H1 (cell line): ENCODE measurements around the gene TSKU. TPM values are rescaled to one million over a fixed set of nuclear protein-coding genes. Genes with fewer than 3 reads are reported as not detected.

Experiments
- CTCF ChIA-PET: fragments of 300-600 bp; sonication (Branson Sonifier 250); formaldehyde crosslinking; loops from one replicate; lab custom pipeline; 2021; ENCODE audit not compliant: partially characterized antibody; lab: Charles Lee
- POLR2A ChIA-PET: fragments of 300-600 bp; sonication (Branson Sonifier 250); formaldehyde crosslinking; loops from one replicate; lab custom pipeline; 2021; ENCODE audit warnings: inconsistent platforms; ENCODE audit not compliant: partially characterized antibody; lab: Charles Lee
- DNase-seq, 2 experiments: peaks; one replicate each; pipeline versions ENCODE4 v3.0.0 to v3.0.0-alpha.2; 2010 to 2022; ENCODE audit warnings: low spot score in 2 of 2, low read depth in 1 of 2, mixed read lengths in 1 of 2
- FAIRE-seq: peaks from 2 replicates; lab custom pipeline; 2011; peaks lifted over from hg19 to GRCh38; lab: Jason Lieb, UNC
- H2AFZ ChIP-seq: 2 replicates; pipeline ENCODE4 v1.8.1; 2012; ENCODE audit warnings: low read length, inconsistent platforms
- H2AK5ac ChIP-seq: 2 replicates; pipeline ENCODE4 v1.6.1; 2013; ENCODE audit warnings: low read depth, low read length
- H2BK120ac ChIP-seq: replicated peaks from 2 replicates; pipeline ENCODE3; 2013; ENCODE audit warnings: low read depth, low read length, inconsistent platforms
- H2BK12ac ChIP-seq: 2 replicates; pipeline ENCODE4 v1.6.1; 2013; ENCODE audit warnings: low read depth, low read length
- H2BK15ac ChIP-seq: 2 replicates; pipeline ENCODE4 v1.6.1; 2013; ENCODE audit warnings: low read length
- H2BK20ac ChIP-seq: 2 replicates; pipeline ENCODE4 v1.6.1; 2013; ENCODE audit warnings: low read length
- H2BK5ac ChIP-seq: 2 replicates; pipeline ENCODE4 v1.6.1; 2013; ENCODE audit warnings: low read depth, low read length
- H3K14ac ChIP-seq: 2 replicates; pipeline ENCODE4 v1.6.1; 2013; ENCODE audit warnings: inconsistent platforms; ENCODE audit not compliant: insufficient read length
- H3K18ac ChIP-seq: 2 replicates; pipeline ENCODE4 v1.6.1; 2013; ENCODE audit warnings: low read length; ENCODE audit errors: extremely low read depth
- H3K23ac ChIP-seq: 2 replicates; pipeline ENCODE4 v1.6.1; 2013; ENCODE audit warnings: inconsistent platforms; ENCODE audit not compliant: insufficient read length
- H3K23me2 ChIP-seq: 2 replicates; pipeline ENCODE4 v1.6.1; 2013; ENCODE audit warnings: low read depth, low read length
- H3K27ac ChIP-seq: 2 replicates; pipeline ENCODE4 v1.6.1; 2011; ENCODE audit warnings: low read depth, low read length, inconsistent platforms
- H3K27me3 ChIP-seq, 4 experiments: replicated peaks in 1 of 4; 1 replicate in 1 of 4; 2 replicates in 3 of 4; pipeline versions ENCODE4 v1.6.1 to v1.8.1; 2011 to 2013; ENCODE audit warnings: low read length in 3 of 4, mild to moderate bottlenecking in 3 of 4, inconsistent platforms in 2 of 4, mixed read lengths in 2 of 4, moderate library complexity in 1 of 4; ENCODE audit not compliant: control insufficient read depth in 3 of 4, insufficient read depth in 3 of 4; ENCODE audit errors: extremely low read depth in 1 of 4
- H3K36me3 ChIP-seq, 4 experiments: 2 replicates each; pipeline versions ENCODE4 v1.6.1 to v1.8.1; 2011 to 2013; ENCODE audit warnings: mild to moderate bottlenecking in 4 of 4, low read length in 3 of 4, moderate library complexity in 2 of 4, control low read depth in 1 of 4, inconsistent platforms in 1 of 4; ENCODE audit not compliant: insufficient read depth in 4 of 4, control insufficient read depth in 2 of 4
- H3K4ac ChIP-seq: replicated peaks from 2 replicates; pipeline ENCODE3; 2013; ENCODE audit warnings: low read length, low read depth, mixed read lengths, inconsistent platforms; ENCODE audit not compliant: insufficient read length
- H3K4me1 ChIP-seq, 4 experiments: replicated peaks in 1 of 4; 1 replicate in 1 of 4; 2 replicates in 3 of 4; pipeline versions ENCODE4 v1.6.1 to v1.8.1; 2011 to 2013; ENCODE audit warnings: low read length in 3 of 4, inconsistent platforms in 2 of 4, mixed read lengths in 1 of 4; ENCODE audit not compliant: insufficient read depth in 4 of 4, control insufficient read depth in 3 of 4
- H3K4me2 ChIP-seq, 2 experiments: 2 replicates each; pipeline versions ENCODE4 v1.6.1 to v1.8.1; 2011 to 2013; ENCODE audit warnings: low read depth in 2 of 2, low read length in 2 of 2, control low read depth in 1 of 2, inconsistent platforms in 1 of 2, mild to moderate bottlenecking in 1 of 2; ENCODE audit not compliant: insufficient read depth in 1 of 2
- H3K4me3 ChIP-seq, 4 experiments: fragments of 200-600, 300-600 bp in 1 of 4; sonication (generic), shearing (Covaris generic), sonication (Bioruptor Twin) in 1 of 4; 2 replicates each; pipeline versions ENCODE4 v1.5.1 to v1.8.1; 2011 to 2016; ENCODE audit warnings: low read length in 4 of 4, low read depth in 3 of 4, control low read depth in 2 of 4, inconsistent platforms in 2 of 4, mild to moderate bottlenecking in 2 of 4, mixed read lengths in 1 of 4, moderate library complexity in 1 of 4; ENCODE audit not compliant: insufficient read depth in 2 of 4; ENCODE audit errors: extremely low read depth in 1 of 4
- H3K56ac ChIP-seq: replicated peaks from 2 replicates; pipeline ENCODE3; 2013; ENCODE audit warnings: low read depth, mild to moderate bottlenecking, mixed read lengths, low read length, inconsistent platforms; ENCODE audit not compliant: insufficient read length
- H3K79me1 ChIP-seq: 2 replicates; pipeline ENCODE4 v1.6.1; 2013; ENCODE audit warnings: low read depth, low read length, control low read depth
- H3K79me2 ChIP-seq, 2 experiments: 2 replicates each; pipeline versions ENCODE4 v1.6.1 to v1.8.1; 2012 to 2013; ENCODE audit warnings: low read length in 2 of 2, mild to moderate bottlenecking in 2 of 2, inconsistent platforms in 1 of 2; ENCODE audit not compliant: insufficient read depth in 2 of 2, control insufficient read depth in 1 of 2
- H3K9ac ChIP-seq, 4 experiments: replicated peaks in 1 of 4; 1 replicate in 1 of 4; 2 replicates in 3 of 4; pipeline versions ENCODE4 v1.6.1 to v1.8.1; 2011 to 2013; ENCODE audit warnings: low read depth in 3 of 4, low read length in 3 of 4, control low read depth in 2 of 4, mild to moderate bottlenecking in 2 of 4, moderate library complexity in 2 of 4, inconsistent platforms in 1 of 4; ENCODE audit errors: extremely low read depth in 1 of 4
- H3K9me3 ChIP-seq, 2 experiments: 2 replicates each; pipeline versions ENCODE4 v1.6.1 to v1.8.1; 2012 to 2013; ENCODE audit warnings: mild to moderate bottlenecking in 2 of 2, moderate library complexity in 2 of 2, control low read depth in 1 of 2, inconsistent platforms in 1 of 2, low read depth in 1 of 2, low read length in 1 of 2, mixed read lengths in 1 of 2; ENCODE audit not compliant: insufficient read depth in 2 of 2
- H4K20me1 ChIP-seq, 2 experiments: replicated peaks in 1 of 2; 2 replicates each; pipeline versions ENCODE3 to v1.8.1; 2011 to 2013; ENCODE audit warnings: inconsistent platforms in 2 of 2, low read length in 2 of 2, mild to moderate bottlenecking in 1 of 2; ENCODE audit not compliant: insufficient read depth in 2 of 2, control insufficient read depth in 1 of 2
- H4K5ac ChIP-seq: 2 replicates; pipeline ENCODE4 v1.6.1; 2013; ENCODE audit warnings: low read length, low read depth, mixed read lengths, inconsistent platforms; ENCODE audit not compliant: insufficient read length
- H4K8ac ChIP-seq: 2 replicates; pipeline ENCODE4 v1.8.0; 2013; ENCODE audit warnings: mild to moderate bottlenecking, moderate library complexity, low read length, inconsistent platforms; ENCODE audit not compliant: insufficient read depth; ENCODE audit errors: extremely low read depth
- H4K91ac ChIP-seq: replicated peaks from 2 replicates; pipeline ENCODE3; 2013; ENCODE audit warnings: low read length, mixed read lengths, inconsistent platforms; ENCODE audit not compliant: insufficient read length
- ATF2 ChIP-seq: IDR thresholded peaks from 2 replicates; pipeline ENCODE4 v1.6.1; 2012; ENCODE audit warnings: low read length, inconsistent platforms
- BCL11A ChIP-seq, 2 experiments: IDR thresholded peaks; one replicate each; pipeline ENCODE4 v1.6.1; 2011; ENCODE audit warnings: low read depth in 2 of 2, low read length in 2 of 2, mild to moderate bottlenecking in 2 of 2
- CBX5 ChIP-seq: fragments of 300-800, 300-1000 bp; sonication (generic); IDR thresholded peaks from 2 replicates; pipeline ENCODE4 v1.7.1; 2016; ENCODE audit warnings: antibody characterized with exemption, low read length, low read depth
- JUN ChIP-seq: IDR thresholded peaks from 2 replicates; pipeline ENCODE4 v1.6.1; 2011; ENCODE audit warnings: low read depth, mild to moderate bottlenecking, improper control_type of control experiment, low read length
- POLR2A ChIP-seq, 2 experiments: IDR thresholded peaks; 1 replicate in 1 of 2; 2 replicates in 1 of 2; pipeline ENCODE4 v1.6.1; 2011; ENCODE audit warnings: low read depth in 2 of 2, low read length in 2 of 2, mild to moderate bottlenecking in 2 of 2; ENCODE audit errors: control extremely low read depth in 1 of 2
- RBBP5 ChIP-seq: IDR thresholded peaks from 2 replicates; pipeline ENCODE4 v1.7.1; 2012; ENCODE audit warnings: low read depth, mild to moderate bottlenecking, inconsistent platforms, low read length, moderate library complexity, borderline replicate concordance
- RNF2 ChIP-seq: fragments of 200-900, 300-1000 bp; sonication (generic); IDR thresholded peaks from 2 replicates; pipeline ENCODE4 v1.7.1; 2016; ENCODE audit warnings: borderline replicate concordance, low read depth, mild to moderate bottlenecking, antibody characterized with exemption, low read length; ENCODE audit not compliant: poor library complexity, severe bottlenecking; ENCODE audit errors: missing control alignments
- SIN3A ChIP-seq, 2 experiments: IDR thresholded peaks in 1 of 2; conservative IDR thresholded peaks in 1 of 2; 2 replicates each; pipeline ENCODE4 v1.6.1; 2011 to 2012; ENCODE audit warnings: low read length in 2 of 2, improper control_type of control experiment in 1 of 2, low read depth in 1 of 2, mild to moderate bottlenecking in 1 of 2
- TBP ChIP-seq: IDR thresholded peaks from 2 replicates; pipeline ENCODE4 v1.6.1; 2011; ENCODE audit warnings: low read depth, low read length, improper control_type of control experiment
- ZNF274 ChIP-seq: IDR thresholded peaks from 2 replicates; pipeline ENCODE4 v1.7.0; 2012; ENCODE audit warnings: low read length, borderline replicate concordance; ENCODE audit errors: extremely low read depth
- WGBS, 2 experiments: shearing (Covaris generic) in 1 of 2; methylation state at CpG; one replicate each; pipeline versions ENCODE4 v1.1.6 to v1.1.7; 2013 to 2015; ENCODE audit warnings: low lambda C conversion rate in 2 of 2, mixed read lengths in 2 of 2, inconsistent platforms in 1 of 2, low coverage in 1 of 2, missing lambda C conversion rate in 1 of 2; ENCODE audit not compliant: insufficient replicate concordance in 2 of 2, insufficient coverage in 1 of 2, insufficient read length in 1 of 2; ENCODE audit errors: extremely low coverage in 1 of 2, missing lambda C conversion rate in 1 of 2; 5-methylcytosine and 5-hydroxymethylcytosine counted together
- polyA plus RNA-seq, 7 experiments: library from polyadenylated mRNA; depleted of rRNA in 3 of 7; stranded (reverse) in 5 of 7; unstranded in 2 of 7; fragments of >200 nt in 5 of 7; fragments of 200-250 nt in 2 of 7; gene quantifications; 1 replicate in 5 of 7; 2 replicates in 1 of 7; 4 replicates in 1 of 7; pipeline versions ENCODE4 v1.2.1 to v1.2.3, GENCODE V29; 2011 to 2013; ENCODE audit warnings: missing spikeins in 2 of 7, mixed read lengths in 2 of 7
- total RNA-seq: library from RNA; stranded (reverse); fragmentation: NEBNext Ultra II Directional; extraction: Animal tissue kit (Norgen Biotek cat#: 25700); gene quantifications from 2 replicates; pipeline ENCODE4 v1.2.1, GENCODE V29; 2021

TSKU gene
- total and polyA plus RNA-seq, 2 of the 8 experiments (the other 6 are each of a cell fraction or from before 2014, with no cell fraction given) = 22.8 to 28.4 TPM

DNA sequence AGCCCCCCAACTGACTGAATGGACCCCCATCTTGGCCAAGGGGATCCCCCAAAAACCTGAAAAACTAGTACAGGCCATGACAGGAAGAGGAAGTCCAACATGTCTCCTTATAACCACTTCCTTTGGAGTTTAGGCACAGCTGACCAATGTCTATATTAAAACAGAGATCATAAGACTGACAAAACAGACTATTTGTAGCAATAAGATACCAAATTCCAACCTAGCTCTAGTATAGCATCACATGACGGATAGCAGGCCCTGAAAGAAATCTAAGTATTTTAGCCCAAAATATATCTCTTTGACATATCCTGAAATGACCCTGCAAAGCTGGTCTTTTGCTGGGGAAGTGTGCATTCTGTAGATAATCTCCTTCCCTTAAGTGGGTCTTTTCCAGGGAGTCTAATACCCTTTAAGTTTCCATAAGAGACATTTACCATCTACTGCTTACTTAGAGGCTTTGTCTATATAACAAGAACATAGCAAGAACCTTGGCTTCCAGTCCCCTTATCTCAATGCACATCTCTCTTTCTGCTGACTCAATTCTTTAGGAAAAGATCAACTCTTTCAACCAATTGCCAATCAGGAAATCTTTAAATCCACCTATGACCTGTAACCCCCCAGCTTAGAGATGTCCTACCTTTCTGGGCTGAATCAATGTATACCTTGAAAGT lies 42.7 kb downstream of the TSKU start:
- Histone ChIP-seq H2AK5ac (no peak overlapping the region), H3K23ac (no peak overlapping the region), H3K4ac (no peak overlapping the region), H3K56ac (no peak overlapping the region), H3K27me3 (no peaks in the 10 kb centered on the region), H3K9me3 (peaks cover 0 to 7% of the 10 kb centered on the region in 2 experiments; a peak in 1 of 4 replicates), H4K8ac (no peak overlapping the region), H2BK5ac (no peak overlapping the region), H4K91ac (no peak overlapping the region), H2BK15ac (no peak overlapping the region), H3K4me3 (no peak overlapping the region), H2BK20ac (no peak overlapping the region), H3K4me2 (no peak overlapping the region), H3K18ac (no peak overlapping the region), H3K14ac (no peak overlapping the region), H2BK120ac (no peak overlapping the region), H2AFZ (no peak overlapping the region), H4K20me1 (no peaks in the 10 kb centered on the region), H3K79me2 (no peaks in the 10 kb centered on the region), H3K4me1 (peaks cover 0 to 5% (median 1%) of the 10 kb centered on the region in 4 experiments; a peak in 3 of 7 replicates), H3K27ac (no peak overlapping the region), H4K5ac (no peak overlapping the region), H3K23me2 (no peaks in the 10 kb centered on the region), H2BK12ac (no peak overlapping the region), H3K79me1 (no peaks in the 10 kb centered on the region), H3K9ac (no peak overlapping the region), H3K36me3 (no peaks in the 10 kb centered on the region)
- FAIRE-seq (no peak), DNase-seq (no peak)
- ChIA-PET CTCF (interaction anchor here (0.8 to 2.1 kb wide), 5 partner anchors 8 to 104 kb away, joined by 3 to 7 read pairs (median 5); no protein-coding TSS in a partner anchor), POLR2A (no interaction called here)
- 89% methylated on average over 1 of the region's 1 CpG; no CpG with 5 or more reads in 1 of the 2 experiments for whole genome bisulfite sequencing, 2 experiments
- no peak for TF ChIP-seq RNF2
- TF ChIP-seq POLR2A (IDR thresholded peaks at IDR 0.05; ENCODE audit: control extremely low read depth in 1 of 2, low read depth in 2 of 2, low read length in 2 of 2) = no peak
- TF ChIP-seq JUN = no peak
- no peak for TF ChIP-seq TBP
- no peak for TF ChIP-seq CBX5
- no peak for TF ChIP-seq RBBP5
- TF ChIP-seq SIN3A (conservative IDR thresholded peaks at IDR 0.05 in 1 of 2, IDR thresholded peaks at IDR 0.05 in 1 of 2; ENCODE audit: low read depth in 1 of 2, low read length in 2 of 2) = no peak
- no peak for TF ChIP-seq ATF2
- TF ChIP-seq ZNF274 = no peak
- TF ChIP-seq BCL11A (IDR thresholded peaks at IDR 0.05; ENCODE audit: low read depth in 2 of 2, low read length in 2 of 2) = no peak
